Measurements from ENCODE around the gene TTC6. TPM values are rescaled to one million over a fixed set of nuclear protein-coding genes. Genes with fewer than 3 reads are reported as not detected.

Gene TTC6
- total RNA-seq, 1 donor = under 0.01 TPM

- no peak for TF ChIP-seq CTCF (IDR thresholded peaks at IDR 0.05; ENCODE audit: insufficient read depth, low read depth, low read length)
- H3K4me3 ChIP-seq (ENCODE audit: low read depth, low read length) = no peak overlapping the region
- no peak for DNase-seq (ENCODE audit: low read depth)
Observed at GRCh38 chr14:37558740-37559139, 36.7 kb upstream of the TTC6 start.

GRCh38 chr14:37559386-37559785 is 36.0 kb upstream of the TTC6 start:
- H3K4me3 ChIP-seq (ENCODE audit: low read depth, low read length) = no peak overlapping the region
- TF ChIP-seq CTCF (IDR thresholded peaks at IDR 0.05; ENCODE audit: insufficient read depth, low read depth, low read length) = no peak
- DNase-seq (ENCODE audit: low read depth) = no peak

GRCh38 chr14:37563189-37563588 is 32.2 kb upstream of the TTC6 start:
- TF ChIP-seq CTCF (IDR thresholded peaks at IDR 0.05; ENCODE audit: insufficient read depth, low read depth, low read length) = no peak
- DNase-seq (ENCODE audit: low read depth) = no peak

GRCh38 chr14:37565550-37565949 is 29.9 kb upstream of the TTC6 start:
- peak; percentile 33 for TF ChIP-seq CTCF (IDR thresholded peaks at IDR 0.05; ENCODE audit: insufficient read depth, low read depth, low read length)
- DNase-seq (ENCODE audit: low read depth) = no peak
- no peak overlapping the region for H3K4me3 ChIP-seq (ENCODE audit: low read depth, low read length)

More at GRCh38 chr14:37563189-37563588, 32.2 kb upstream of the TTC6 start:
- no peak overlapping the region for H3K4me3 ChIP-seq (ENCODE audit: low read depth, low read length)

GRCh38 chr14:37566811-37567371 is 28.5 kb upstream of the TTC6 start:
- TF ChIP-seq CTCF (IDR thresholded peaks at IDR 0.05; ENCODE audit: insufficient read depth, low read depth, low read length) = no peak
- no peak for DNase-seq (ENCODE audit: low read depth)

GRCh38 chr14:37569729-37570128 is 25.7 kb upstream of the TTC6 start:
- TF ChIP-seq CTCF (IDR thresholded peaks at IDR 0.05; ENCODE audit: insufficient read depth, low read depth, low read length) = no peak
- H3K4me3 ChIP-seq (ENCODE audit: low read depth, low read length) = no peak overlapping the region
- DNase-seq (ENCODE audit: low read depth) = no peak

More at GRCh38 chr14:37566811-37567371, 28.5 kb upstream of the TTC6 start:
- H3K4me3 ChIP-seq (ENCODE audit: low read depth, low read length) = no peak overlapping the region

GRCh38 chr14:37571391-37571790 is 24.0 kb upstream of the TTC6 start:
- H3K4me3 ChIP-seq (ENCODE audit: low read depth, low read length) = no peak overlapping the region
- TF ChIP-seq CTCF (IDR thresholded peaks at IDR 0.05; ENCODE audit: insufficient read depth, low read depth, low read length) = no peak
- no peak for DNase-seq (ENCODE audit: low read depth)

All from fibroblast of villous mesenchyme (primary cell).